DMS79 (cell line): Measurements from ENCODE around the gene GSX2.
A peak's percentile ranks its signal among the peaks of the same experiment; 100 is the strongest.
"Not testable (repeated sequence)": the region's sequence is repeated elsewhere in the genome, so short reads cannot be mapped to it uniquely, and the experiment has no call there.

Experiments
- DNase-seq: peaks from one replicate; lab custom pipeline; 2025; lab: John Stamatoyannopoulos, UW

Gene GSX2

GRCh38 chr4:54099748-54100574 is at the start of gene GSX2:
Gene GSX2 (plus strand): TSS chr4:54100163. CDS start chr4:54100345, 182 bp downstream.
- no peak for DNase-seq

- no peak for DNase-seq
These were observed 49.6 kb upstream of the GSX2 start for GRCh38 chr4:54050214-54050904.

GRCh38 chr4:54053322-54053721 is 46.6 kb upstream of the GSX2 start:
- DNase-seq: not testable (repeated sequence)

GRCh38 chr4:54054501-54054900 is 45.5 kb upstream of the GSX2 start:
- DNase-seq: no peak

GRCh38 chr4:54055494-54055893 is 44.5 kb upstream of the GSX2 start:
- no peak for DNase-seq

GRCh38 chr4:54056360-54056759 is 43.6 kb upstream of the GSX2 start:
- no peak for DNase-seq

GRCh38 chr4:54058171-54058570 is 41.8 kb upstream of the GSX2 start:
- DNase-seq: no peak

GRCh38 chr4:54060116-54060515 is 39.8 kb upstream of the GSX2 start:
- no peak for DNase-seq

GRCh38 chr4:54061067-54061466 is 38.9 kb upstream of the GSX2 start:
- DNase-seq: no peak

- no peak for DNase-seq
These were observed 38.1 kb upstream of the GSX2 start for GRCh38 chr4:54061873-54062272.

- no peak for DNase-seq
These were observed 37.6 kb upstream of the GSX2 start for GRCh38 chr4:54062392-54062791.

- DNase-seq: no peak
These were observed 36.7 kb upstream of the GSX2 start for GRCh38 chr4:54063229-54063628.

GRCh38 chr4:54063737-54064316 is 36.1 kb upstream of the GSX2 start:
- no peak for DNase-seq

- peak; percentile 43 for DNase-seq
These were observed 35.4 kb upstream of the GSX2 start, which contains the start of gene CHIC2 for GRCh38 chr4:54064317-54065111. Gene CHIC2 (minus strand): TSS chr4:54064605. CDS start chr4:54064300, 305 bp downstream.

GRCh38 chr4:54065282-54066087 is 34.5 kb upstream of the GSX2 start:
- no peak for DNase-seq

- DNase-seq: no peak
These were observed 33.9 kb upstream of the GSX2 start for GRCh38 chr4:54066088-54066415.

- no peak for DNase-seq
These were observed 33.2 kb upstream of the GSX2 start for GRCh38 chr4:54066718-54067129.

GRCh38 chr4:54067166-54067565 is 32.8 kb upstream of the GSX2 start:
- no peak for DNase-seq

GRCh38 chr4:54073271-54073880 is 26.6 kb upstream of the GSX2 start:
- no peak for DNase-seq

GRCh38 chr4:54074381-54074780 is 25.6 kb upstream of the GSX2 start:
- no peak for DNase-seq

GRCh38 chr4:54076673-54077072 is 23.3 kb upstream of the GSX2 start:
- no peak for DNase-seq
